ENCODE results near the gene CDH23. TPM values are rescaled to one million over a fixed set of nuclear protein-coding genes. Genes with fewer than 3 reads are reported as not detected.

Gene CDH23
- total RNA-seq, 1 experiment from 2014 or later = 2.9 TPM

DNA sequence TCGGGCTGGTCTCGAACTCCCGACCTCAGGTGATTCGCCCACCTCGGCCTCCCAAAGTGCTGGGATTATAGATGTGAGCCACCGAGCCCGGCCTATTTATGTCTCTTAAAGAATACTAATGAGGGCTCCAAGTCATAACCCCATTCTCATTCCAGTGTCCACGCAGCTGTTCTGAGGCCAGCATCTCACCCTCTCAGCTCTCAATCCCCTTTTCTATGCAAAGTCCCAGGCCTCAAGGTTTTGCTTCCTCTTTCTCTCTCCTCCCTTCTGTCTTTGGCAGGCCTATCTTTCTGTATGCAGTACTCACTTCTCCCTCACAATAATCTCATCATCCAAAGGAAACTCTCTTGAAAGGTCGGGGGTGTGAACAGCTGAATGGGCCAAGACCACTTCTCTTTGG, 404.6 kb downstream of the CDH23 start:
- ChIA-PET CTCF (no interaction called here), POLR2A (no interaction called here)
- Mint-ChIP-seq H3K4me3 (no peak overlapping the region), H3K4me1 (peaks cover 3% of the 10 kb centered on the region), H3K27me3 (ENCODE audit: low read depth) (peaks cover 18% of the 10 kb centered on the region), H3K9me3 (no peaks in the 10 kb centered on the region), H3K36me3 (no peaks in the 10 kb centered on the region), H3K27ac (no peak overlapping the region)
- no peak for DNase-seq (ENCODE audit: low spot score)
- TF ChIP-seq ESRRA (CRISPR knock-in tag; IDR thresholded peaks at IDR 0.05; ENCODE audit: borderline replicate concordance) (no peak), ZNF671 (CRISPR knock-in tag; IDR thresholded peaks at IDR 0.05) (no peak), TP53 (CRISPR knock-in tag; IDR thresholded peaks at IDR 0.05) (no peak), SP1 (CRISPR knock-in tag; conservative IDR thresholded peaks at IDR 0.05) (no peak), SOX15 (CRISPR knock-in tag; IDR thresholded peaks at IDR 0.05) (no peak), GRHL2 (CRISPR knock-in tag; IDR thresholded peaks at IDR 0.05; ENCODE audit: insufficient replicate concordance, severe bottlenecking) (no peak), ZNF263 (CRISPR knock-in tag; IDR thresholded peaks at IDR 0.05; ENCODE audit: low read depth) (no peak)
- TF ChIP-seq, protein P1, sequence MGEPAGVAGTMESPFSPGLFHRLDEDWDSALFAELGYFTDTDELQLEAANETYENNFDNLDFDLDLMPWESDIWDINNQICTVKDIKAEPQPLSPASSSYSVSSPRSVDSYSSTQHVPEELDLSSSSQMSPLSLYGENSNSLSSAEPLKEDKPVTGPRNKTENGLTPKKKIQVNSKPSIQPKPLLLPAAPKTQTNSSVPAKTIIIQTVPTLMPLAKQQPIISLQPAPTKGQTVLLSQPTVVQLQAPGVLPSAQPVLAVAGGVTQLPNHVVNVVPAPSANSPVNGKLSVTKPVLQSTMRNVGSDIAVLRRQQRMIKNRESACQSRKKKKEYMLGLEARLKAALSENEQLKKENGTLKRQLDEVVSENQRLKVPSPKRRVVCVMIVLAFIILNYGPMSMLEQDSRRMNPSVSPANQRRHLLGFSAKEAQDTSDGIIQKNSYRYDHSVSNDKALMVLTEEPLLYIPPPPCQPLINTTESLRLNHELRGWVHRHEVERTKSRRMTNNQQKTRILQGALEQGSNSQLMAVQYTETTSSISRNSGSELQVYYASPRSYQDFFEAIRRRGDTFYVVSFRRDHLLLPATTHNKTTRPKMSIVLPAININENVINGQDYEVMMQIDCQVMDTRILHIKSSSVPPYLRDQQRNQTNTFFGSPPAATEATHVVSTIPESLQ (CRISPR knock-in tag; IDR thresholded peaks at IDR 0.05) = no peak
- TF ChIP-seq, protein P2, sequence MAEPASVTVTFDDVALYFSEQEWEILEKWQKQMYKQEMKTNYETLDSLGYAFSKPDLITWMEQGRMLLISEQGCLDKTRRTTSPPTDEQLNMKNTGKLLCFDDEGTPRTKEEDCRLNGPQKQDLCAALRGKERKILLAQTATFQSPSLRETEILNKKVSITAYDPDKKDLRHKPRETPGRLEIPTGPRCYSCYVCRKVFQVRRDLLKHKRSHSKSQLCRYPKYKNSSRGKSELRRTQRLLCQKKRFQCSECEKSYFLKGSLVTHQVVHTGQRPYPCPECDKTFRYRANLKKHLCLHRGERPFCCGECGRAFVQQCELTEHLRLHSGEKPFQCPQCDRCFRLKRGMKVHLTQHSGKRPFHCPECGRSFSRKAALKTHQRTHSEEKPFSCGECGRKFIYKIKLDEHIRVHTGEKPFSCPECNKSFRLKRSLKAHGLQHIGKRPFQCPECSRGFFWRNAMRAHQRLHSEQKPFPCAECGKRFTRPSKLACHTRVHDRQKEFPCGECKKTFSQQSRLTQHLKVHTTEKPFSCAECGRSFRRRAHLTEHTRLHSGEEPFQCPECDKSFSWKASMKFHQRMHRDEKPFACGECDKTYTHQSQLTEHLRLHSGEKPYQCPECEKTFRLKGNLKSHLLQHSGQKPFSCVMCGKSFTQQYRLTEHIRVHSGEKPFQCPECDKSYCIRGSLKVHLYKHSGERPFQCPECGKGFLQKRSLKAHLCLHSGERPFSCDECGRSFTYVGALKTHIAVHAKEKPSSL (CRISPR knock-in tag; conservative IDR thresholded peaks at IDR 0.05) = no peak
- TF ChIP-seq, protein P3, sequence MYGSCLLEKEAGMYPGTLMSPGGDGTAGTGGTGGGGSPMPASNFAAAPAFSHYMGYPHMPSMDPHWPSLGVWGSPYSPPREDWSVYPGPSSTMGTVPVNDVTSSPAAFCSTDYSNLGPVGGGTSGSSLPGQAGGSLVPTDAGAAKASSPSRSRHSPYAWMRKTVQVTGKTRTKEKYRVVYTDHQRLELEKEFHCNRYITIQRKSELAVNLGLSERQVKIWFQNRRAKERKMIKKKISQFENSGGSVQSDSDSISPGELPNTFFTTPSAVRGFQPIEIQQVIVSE (CRISPR knock-in tag; IDR thresholded peaks at IDR 0.05; ENCODE audit: borderline replicate concordance) = no peak
- TF ChIP-seq, protein P4, sequence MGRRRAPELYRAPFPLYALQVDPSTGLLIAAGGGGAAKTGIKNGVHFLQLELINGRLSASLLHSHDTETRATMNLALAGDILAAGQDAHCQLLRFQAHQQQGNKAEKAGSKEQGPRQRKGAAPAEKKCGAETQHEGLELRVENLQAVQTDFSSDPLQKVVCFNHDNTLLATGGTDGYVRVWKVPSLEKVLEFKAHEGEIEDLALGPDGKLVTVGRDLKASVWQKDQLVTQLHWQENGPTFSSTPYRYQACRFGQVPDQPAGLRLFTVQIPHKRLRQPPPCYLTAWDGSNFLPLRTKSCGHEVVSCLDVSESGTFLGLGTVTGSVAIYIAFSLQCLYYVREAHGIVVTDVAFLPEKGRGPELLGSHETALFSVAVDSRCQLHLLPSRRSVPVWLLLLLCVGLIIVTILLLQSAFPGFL (CRISPR knock-in tag; IDR thresholded peaks at IDR 0.05; ENCODE audit: borderline replicate concordance) = no peak
- TF ChIP-seq, protein P5, sequence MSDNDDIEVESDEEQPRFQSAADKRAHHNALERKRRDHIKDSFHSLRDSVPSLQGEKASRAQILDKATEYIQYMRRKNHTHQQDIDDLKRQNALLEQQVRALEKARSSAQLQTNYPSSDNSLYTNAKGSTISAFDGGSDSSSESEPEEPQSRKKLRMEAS (CRISPR knock-in tag; IDR thresholded peaks at IDR 0.05) = no peak
- ATAC-seq = no peak

DNA sequence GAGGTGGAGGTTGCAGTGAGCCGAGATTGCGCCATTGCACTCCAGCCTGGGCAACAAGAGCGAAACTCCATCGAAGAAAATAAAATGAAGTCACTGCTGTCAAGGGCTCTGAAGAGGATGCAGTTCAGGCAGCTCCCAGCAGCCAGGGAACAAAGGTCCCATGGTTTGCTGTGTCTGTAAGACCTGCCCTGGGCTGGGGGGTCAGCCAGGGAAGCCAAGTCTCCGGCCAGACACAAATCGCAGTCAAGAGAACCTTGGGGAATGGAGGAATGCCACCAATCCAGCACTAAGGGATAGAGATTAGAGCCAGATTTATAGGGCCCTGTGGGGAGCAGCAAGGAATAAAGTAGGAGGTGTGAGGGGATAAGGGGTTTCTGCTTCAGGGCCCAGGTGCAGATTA, 405.5 kb downstream of the CDH23 start:
- TF ChIP-seq, protein P6, sequence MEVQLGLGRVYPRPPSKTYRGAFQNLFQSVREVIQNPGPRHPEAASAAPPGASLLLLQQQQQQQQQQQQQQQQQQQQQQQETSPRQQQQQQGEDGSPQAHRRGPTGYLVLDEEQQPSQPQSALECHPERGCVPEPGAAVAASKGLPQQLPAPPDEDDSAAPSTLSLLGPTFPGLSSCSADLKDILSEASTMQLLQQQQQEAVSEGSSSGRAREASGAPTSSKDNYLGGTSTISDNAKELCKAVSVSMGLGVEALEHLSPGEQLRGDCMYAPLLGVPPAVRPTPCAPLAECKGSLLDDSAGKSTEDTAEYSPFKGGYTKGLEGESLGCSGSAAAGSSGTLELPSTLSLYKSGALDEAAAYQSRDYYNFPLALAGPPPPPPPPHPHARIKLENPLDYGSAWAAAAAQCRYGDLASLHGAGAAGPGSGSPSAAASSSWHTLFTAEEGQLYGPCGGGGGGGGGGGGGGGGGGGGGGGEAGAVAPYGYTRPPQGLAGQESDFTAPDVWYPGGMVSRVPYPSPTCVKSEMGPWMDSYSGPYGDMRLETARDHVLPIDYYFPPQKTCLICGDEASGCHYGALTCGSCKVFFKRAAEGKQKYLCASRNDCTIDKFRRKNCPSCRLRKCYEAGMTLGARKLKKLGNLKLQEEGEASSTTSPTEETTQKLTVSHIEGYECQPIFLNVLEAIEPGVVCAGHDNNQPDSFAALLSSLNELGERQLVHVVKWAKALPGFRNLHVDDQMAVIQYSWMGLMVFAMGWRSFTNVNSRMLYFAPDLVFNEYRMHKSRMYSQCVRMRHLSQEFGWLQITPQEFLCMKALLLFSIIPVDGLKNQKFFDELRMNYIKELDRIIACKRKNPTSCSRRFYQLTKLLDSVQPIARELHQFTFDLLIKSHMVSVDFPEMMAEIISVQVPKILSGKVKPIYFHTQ (CRISPR knock-in tag; IDR thresholded peaks at IDR 0.05) = no peak
- TF ChIP-seq PRRX2 (CRISPR knock-in tag; IDR thresholded peaks at IDR 0.05) = no peak
- TF ChIP-seq, protein P7, sequence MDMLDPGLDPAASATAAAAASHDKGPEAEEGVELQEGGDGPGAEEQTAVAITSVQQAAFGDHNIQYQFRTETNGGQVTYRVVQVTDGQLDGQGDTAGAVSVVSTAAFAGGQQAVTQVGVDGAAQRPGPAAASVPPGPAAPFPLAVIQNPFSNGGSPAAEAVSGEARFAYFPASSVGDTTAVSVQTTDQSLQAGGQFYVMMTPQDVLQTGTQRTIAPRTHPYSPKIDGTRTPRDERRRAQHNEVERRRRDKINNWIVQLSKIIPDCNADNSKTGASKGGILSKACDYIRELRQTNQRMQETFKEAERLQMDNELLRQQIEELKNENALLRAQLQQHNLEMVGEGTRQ (CRISPR knock-in tag; IDR thresholded peaks at IDR 0.05) = no peak
- TF ChIP-seq ZNF232 (CRISPR knock-in tag; IDR thresholded peaks at IDR 0.05) = no peak
- H3K27me3 Mint-ChIP-seq (ENCODE audit: low read depth) = peaks cover 18% of the 10 kb centered on the region
- no peak for DNase-seq (ENCODE audit: low spot score)
- no peaks in the 10 kb centered on the region for H3K36me3 Mint-ChIP-seq
- ATAC-seq = no peak
- no peak overlapping the region for H3K4me3 Mint-ChIP-seq
- ChIA-PET CTCF (no interaction called here), POLR2A (no interaction called here)
- no peak overlapping the region for H3K27ac Mint-ChIP-seq
- peaks cover 3% of the 10 kb centered on the region for H3K4me1 Mint-ChIP-seq
- no peaks in the 10 kb centered on the region for H3K9me3 Mint-ChIP-seq

Data from WTC11 (cell line).